NT2/D1 (cell line): ENCODE measurements around the gene PLPPR3.

Source experiments
- SUZ12 ChIP-seq: IDR thresholded peaks from 2 replicates; pipeline ENCODE4 v1.6.1; 2011; ENCODE audit not compliant: insufficient read length, insufficient read depth; ENCODE audit errors: extremely low read depth
- YY1 ChIP-seq: IDR thresholded peaks from 2 replicates; pipeline ENCODE4 v1.6.1; 2011; ENCODE audit not compliant: insufficient read length, insufficient read depth
- ZNF274 ChIP-seq: IDR thresholded peaks from 2 replicates; pipeline ENCODE4 v1.6.1; 2011; ENCODE audit warnings: mild to moderate bottlenecking, low read depth, low read length

DNA sequence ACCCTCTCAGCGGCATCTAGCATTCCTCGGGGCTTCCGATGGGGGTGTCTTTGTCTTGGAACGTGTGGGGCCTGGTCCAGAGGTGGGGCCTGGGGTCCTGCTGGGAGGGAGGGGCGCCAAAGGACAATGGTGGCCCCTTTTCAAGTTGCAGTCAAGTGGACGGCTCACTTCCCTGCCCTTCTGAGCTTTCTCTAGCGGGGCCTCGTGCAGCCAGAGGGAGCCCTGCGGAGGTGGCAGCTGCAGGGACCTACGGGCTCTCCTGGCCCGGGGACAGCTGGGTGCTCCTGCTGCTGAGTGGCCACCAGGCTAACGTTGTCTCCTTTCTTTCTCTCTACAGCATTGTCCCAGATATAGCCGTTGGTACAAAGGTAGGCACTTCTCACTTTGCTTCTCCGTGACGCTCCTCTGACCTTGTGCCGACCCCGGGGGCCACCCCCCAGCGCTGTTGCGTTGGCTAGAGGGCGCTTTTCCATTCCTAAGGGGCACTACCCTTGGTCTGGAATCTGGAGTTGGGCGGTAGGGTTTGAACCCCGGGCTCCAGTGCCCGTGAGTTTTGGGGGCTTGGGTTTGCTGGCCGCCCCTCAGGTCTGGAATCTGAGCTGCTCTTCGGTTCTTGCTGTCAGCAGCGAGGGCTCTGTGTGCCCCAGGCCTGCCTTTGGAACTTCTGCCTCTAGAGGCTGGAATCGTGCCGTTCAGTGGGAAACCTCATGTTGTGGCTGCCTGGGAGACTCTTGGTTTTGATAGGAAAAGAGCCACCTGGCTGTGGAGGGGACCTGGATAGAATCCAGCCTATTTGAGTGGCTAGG lies 22.5 kb downstream of the PLPPR3 start:
- TF ChIP-seq YY1 (no peak), ZNF274 (no peak), SUZ12 (no peak)
